ENCODE results near the gene PAGR1. TPM values are rescaled to one million over a fixed set of nuclear protein-coding genes. Genes with fewer than 3 reads are reported as not detected.

The PAGR1 gene
- polyA plus RNA-seq, 1 of the 3 experiments (the other 2 are of a cell fraction), result 57.7 TPM

DNA sequence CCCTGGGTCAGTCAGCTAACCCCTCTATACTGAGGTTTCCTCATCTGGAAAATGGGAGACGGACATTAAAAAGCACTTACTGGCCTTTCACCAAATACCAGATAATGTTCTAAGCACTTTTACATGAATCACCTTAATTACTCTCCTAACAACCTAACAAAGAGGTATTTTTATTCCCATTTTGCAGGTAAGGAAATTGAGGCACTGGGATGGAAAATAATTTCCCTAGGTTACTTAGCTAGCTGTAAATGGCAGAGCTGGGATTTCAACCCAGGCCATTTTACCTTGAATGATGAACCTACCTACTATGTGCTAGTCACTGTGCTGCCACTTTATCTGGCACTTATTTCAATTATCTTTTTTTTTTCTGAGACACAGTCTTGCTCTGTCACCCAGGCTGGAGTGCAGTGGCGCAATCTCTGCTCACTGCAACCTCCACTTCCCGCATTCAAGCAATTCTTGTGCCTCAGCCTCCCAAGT is 21.7 kb upstream of the PAGR1 start:
- TF ChIP-seq GABPA (IDR thresholded peaks at IDR 0.05; ENCODE audit: low read depth), result no peak
- no peak for TF ChIP-seq PBX3 (IDR thresholded peaks at IDR 0.05)
- TF ChIP-seq, protein P1, sequence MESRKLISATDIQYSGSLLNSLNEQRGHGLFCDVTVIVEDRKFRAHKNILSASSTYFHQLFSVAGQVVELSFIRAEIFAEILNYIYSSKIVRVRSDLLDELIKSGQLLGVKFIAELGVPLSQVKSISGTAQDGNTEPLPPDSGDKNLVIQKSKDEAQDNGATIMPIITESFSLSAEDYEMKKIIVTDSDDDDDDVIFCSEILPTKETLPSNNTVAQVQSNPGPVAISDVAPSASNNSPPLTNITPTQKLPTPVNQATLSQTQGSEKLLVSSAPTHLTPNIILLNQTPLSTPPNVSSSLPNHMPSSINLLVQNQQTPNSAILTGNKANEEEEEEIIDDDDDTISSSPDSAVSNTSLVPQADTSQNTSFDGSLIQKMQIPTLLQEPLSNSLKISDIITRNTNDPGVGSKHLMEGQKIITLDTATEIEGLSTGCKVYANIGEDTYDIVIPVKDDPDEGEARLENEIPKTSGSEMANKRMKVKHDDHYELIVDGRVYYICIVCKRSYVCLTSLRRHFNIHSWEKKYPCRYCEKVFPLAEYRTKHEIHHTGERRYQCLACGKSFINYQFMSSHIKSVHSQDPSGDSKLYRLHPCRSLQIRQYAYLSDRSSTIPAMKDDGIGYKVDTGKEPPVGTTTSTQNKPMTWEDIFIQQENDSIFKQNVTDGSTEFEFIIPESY (IDR thresholded peaks at IDR 0.05; ENCODE audit: borderline replicate concordance, low read depth), result no peak
- TF ChIP-seq NFIC (IDR thresholded peaks at IDR 0.05; ENCODE audit: borderline replicate concordance), result no peak
- TF ChIP-seq, protein P2, sequence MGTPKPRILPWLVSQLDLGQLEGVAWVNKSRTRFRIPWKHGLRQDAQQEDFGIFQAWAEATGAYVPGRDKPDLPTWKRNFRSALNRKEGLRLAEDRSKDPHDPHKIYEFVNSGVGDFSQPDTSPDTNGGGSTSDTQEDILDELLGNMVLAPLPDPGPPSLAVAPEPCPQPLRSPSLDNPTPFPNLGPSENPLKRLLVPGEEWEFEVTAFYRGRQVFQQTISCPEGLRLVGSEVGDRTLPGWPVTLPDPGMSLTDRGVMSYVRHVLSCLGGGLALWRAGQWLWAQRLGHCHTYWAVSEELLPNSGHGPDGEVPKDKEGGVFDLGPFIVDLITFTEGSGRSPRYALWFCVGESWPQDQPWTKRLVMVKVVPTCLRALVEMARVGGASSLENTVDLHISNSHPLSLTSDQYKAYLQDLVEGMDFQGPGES (IDR thresholded peaks at IDR 0.05; ENCODE audit: low read depth, low read length), result no peak
- no peak for TF ChIP-seq ELF1 (IDR thresholded peaks at IDR 0.05)
- no peak for TF ChIP-seq FOXJ3 (CRISPR knock-in tag; IDR thresholded peaks at IDR 0.05)
- no peak for TF ChIP-seq RFX5 (IDR thresholded peaks at IDR 0.05; ENCODE audit: low read length)
- TF ChIP-seq, protein P3, sequence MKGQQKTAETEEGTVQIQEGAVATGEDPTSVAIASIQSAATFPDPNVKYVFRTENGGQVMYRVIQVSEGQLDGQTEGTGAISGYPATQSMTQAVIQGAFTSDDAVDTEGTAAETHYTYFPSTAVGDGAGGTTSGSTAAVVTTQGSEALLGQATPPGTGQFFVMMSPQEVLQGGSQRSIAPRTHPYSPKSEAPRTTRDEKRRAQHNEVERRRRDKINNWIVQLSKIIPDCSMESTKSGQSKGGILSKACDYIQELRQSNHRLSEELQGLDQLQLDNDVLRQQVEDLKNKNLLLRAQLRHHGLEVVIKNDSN (IDR thresholded peaks at IDR 0.05; ENCODE audit: borderline replicate concordance, low read depth), result no peak
- TF ChIP-seq RCOR1 (IDR thresholded peaks at IDR 0.05; ENCODE audit: low read length), result no peak
- no peak for TF ChIP-seq SIN3A (IDR thresholded peaks at IDR 0.05; ENCODE audit: borderline replicate concordance, low read depth, low read length)
- TF ChIP-seq YY1 (IDR thresholded peaks at IDR 0.05; ENCODE audit: low read depth), result no peak
- TF ChIP-seq TEAD4 (IDR thresholded peaks at IDR 0.05; ENCODE audit: borderline replicate concordance, insufficient read depth), result no peak
- TF ChIP-seq CHD2 (IDR thresholded peaks at IDR 0.05; ENCODE audit: low read length, partially characterized antibody), result no peak
- TF ChIP-seq MEF2A (IDR thresholded peaks at IDR 0.05; ENCODE audit: borderline replicate concordance, low read depth), result no peak
- TF ChIP-seq CTCF (IDR thresholded peaks at IDR 0.05), result no peak
- TF ChIP-seq NRF1 (IDR thresholded peaks at IDR 0.05; ENCODE audit: low read depth, low read length), result no peak
- TF ChIP-seq, protein P4, sequence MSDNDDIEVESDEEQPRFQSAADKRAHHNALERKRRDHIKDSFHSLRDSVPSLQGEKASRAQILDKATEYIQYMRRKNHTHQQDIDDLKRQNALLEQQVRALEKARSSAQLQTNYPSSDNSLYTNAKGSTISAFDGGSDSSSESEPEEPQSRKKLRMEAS (IDR thresholded peaks at IDR 0.05; ENCODE audit: low read depth), result no peak
- H3K9me3 ChIP-seq, result no peaks in the 10 kb centered on the region
- peaks cover 63% of the 10 kb centered on the region for H3K79me2 ChIP-seq (ENCODE audit: insufficient read depth)
- H2AFZ ChIP-seq (ENCODE audit: low read depth), result no peak overlapping the region
- ChIA-PET CTCF (interaction anchor here (1.6 kb wide), 1 partner anchor 65 kb away, joined by 3 read pairs; no protein-coding TSS in a partner anchor), POLR2A (interaction anchor here (1.0 kb wide), 1 partner anchor 10 kb away, joined by 5 read pairs; no protein-coding TSS in a partner anchor)
- peaks cover 0 to 11% of the 10 kb centered on the region in 2 experiments; a peak in 1 of 4 replicates for H3K4me1 ChIP-seq (ENCODE audit: control insufficient read depth in 1 of 2, insufficient read depth in 2 of 2, low read depth in 1 of 2, low read length in 1 of 2)
- peaks cover 17 to 23% of the 10 kb centered on the region in 2 experiments for H3K36me3 ChIP-seq (replicated peaks in 1 of 2; ENCODE audit: control insufficient read depth in 1 of 2, insufficient read depth in 2 of 2, low read length in 1 of 2)
- no peaks in the 10 kb centered on the region for H3K27me3 ChIP-seq (ENCODE audit: insufficient read depth)
- H3F3A ChIP-seq (replicated peaks; ENCODE audit: insufficient read depth), result no peaks in the 10 kb centered on the region
- H3K27ac ChIP-seq (ENCODE audit: low read depth in 2 of 2, low read length in 1 of 2), result no peak overlapping the region
- no peaks in the 10 kb centered on the region for H3K9me2 ChIP-seq
- WGBS (ENCODE audit: low lambda C conversion rate), result 99% methylated on average over 3 of the region's 3 CpGs
- DNase-seq, result no peak
- H3K4me2 ChIP-seq, result no peak overlapping the region
- no peak overlapping the region for H3K9ac ChIP-seq
- H3K4me3 ChIP-seq (ENCODE audit: low read depth in 2 of 2, low read length in 1 of 2), result no peak overlapping the region
- no peaks in the 10 kb centered on the region; the same call in 1 of the 2 replicates for H4K20me1 ChIP-seq (ENCODE audit: insufficient read depth)
